Inferior parietal cortex (tissue), 1 donor: ENCODE results near the gene IL1RN.

ENCODE experiments used
- DNase-seq: peaks from one replicate; pipeline ENCODE4 v3.0.0-alpha.2; 2016; ENCODE audit errors: extremely low spot score

Gene IL1RN

GRCh38 chr2:113156278-113157117, 29.1 kb downstream of the IL1RN start:
- DNase-seq, result no peak

GRCh38 chr2:113157118-113157896, 29.9 kb downstream of the IL1RN start:
- DNase-seq, result no peak

GRCh38 chr2:113157897-113158753, 30.7 kb downstream of the IL1RN start:
- no peak for DNase-seq

GRCh38 chr2:113158884-113159553, 31.6 kb downstream of the IL1RN start:
- no peak for DNase-seq

- DNase-seq, result no peak
These were observed 32.9 kb downstream of the IL1RN start for GRCh38 chr2:113160248-113160647.

- DNase-seq, result no peak
These were observed 33.6 kb downstream of the IL1RN start for GRCh38 chr2:113160962-113161361.

GRCh38 chr2:113162173-113162572, 34.8 kb downstream of the IL1RN start:
- no peak for DNase-seq

- DNase-seq, result no peak
These were observed 35.5 kb downstream of the IL1RN start for GRCh38 chr2:113162869-113163268.

GRCh38 chr2:113164215-113164929, 37.0 kb downstream of the IL1RN start:
- DNase-seq, result no peak

- no peak for DNase-seq
These were observed 37.7 kb downstream of the IL1RN start for GRCh38 chr2:113164930-113165585.

GRCh38 chr2:113166187-113166645, 38.8 kb downstream of the IL1RN start:
- DNase-seq, result no peak

- no peak for DNase-seq
These were observed 39.9 kb downstream of the IL1RN start for GRCh38 chr2:113167115-113167932.

GRCh38 chr2:113167962-113168340, 40.6 kb downstream of the IL1RN start:
- no peak for DNase-seq

- DNase-seq, result no peak
These were observed 41.7 kb downstream of the IL1RN start for GRCh38 chr2:113169002-113169530.

- no peak for DNase-seq
These were observed 42.2 kb downstream of the IL1RN start for GRCh38 chr2:113169586-113169985.

- no peak for DNase-seq
These were observed 44.1 kb downstream of the IL1RN start for GRCh38 chr2:113171334-113172075.

- DNase-seq, result no peak
These were observed 45.5 kb downstream of the IL1RN start for GRCh38 chr2:113172721-113173541.
